HepG2 (cell line): Measurements from ENCODE around the gene MAN1B1. TPM values are rescaled to one million over a fixed set of nuclear protein-coding genes. Genes with fewer than 3 reads are reported as not detected.

Experiments
- ATF4 ChIP-seq, 2 experiments: fragments of 450-650 bp in 1 of 2; sonication (generic) in 1 of 2; formaldehyde crosslinking; IDR thresholded peaks; 2 replicates each; pipeline versions ENCODE4 v1.5.0 to v1.8.0; 2020 to 2022; ENCODE audit warnings: mild to moderate bottlenecking in 1 of 2, missing genetic modification reagents in 1 of 2
- ATF5 ChIP-seq: sonication (generic); formaldehyde crosslinking; IDR thresholded peaks from 2 replicates; pipeline ENCODE4 v1.4.0; 2020; ENCODE audit warnings: mild to moderate bottlenecking, low read depth, missing genetic modification reagents
- CCDC6 ChIP-seq: sonication (generic); formaldehyde crosslinking; IDR thresholded peaks from 2 replicates; pipeline ENCODE4 v1.8.1; 2022; ENCODE audit warnings: mild to moderate bottlenecking, missing genetic modification reagents, moderate library complexity
- CENPT ChIP-seq: sonication (generic); formaldehyde crosslinking; IDR thresholded peaks from 2 replicates; pipeline ENCODE4 v1.8.0; 2022; ENCODE audit warnings: low read depth, mild to moderate bottlenecking, moderate library complexity, missing genetic modification reagents
- MAF1 ChIP-seq: sonication (generic); formaldehyde crosslinking; IDR thresholded peaks from 2 replicates; pipeline ENCODE4 v1.5.0; 2020; ENCODE audit warnings: missing genetic modification reagents, borderline replicate concordance
- MED1 ChIP-seq: sonication (generic); formaldehyde crosslinking; IDR thresholded peaks from 2 replicates; pipeline ENCODE4 v1.4.0; 2020; ENCODE audit warnings: missing genetic modification reagents
- MIER3 ChIP-seq: IDR thresholded peaks from 2 replicates; pipeline ENCODE4 v1.6.1; 2016; ENCODE audit warnings: missing compliant biosample characterization, borderline replicate concordance
- NBN ChIP-seq: fragments of 450-650 bp; conservative IDR thresholded peaks from 2 replicates; pipeline ENCODE4 v1.6.1; 2017
- NFATC3 ChIP-seq: sonication (generic); formaldehyde crosslinking; IDR thresholded peaks from 2 replicates; pipeline ENCODE4 v1.5.1; 2020; ENCODE audit warnings: mild to moderate bottlenecking, missing genetic modification reagents
- PTBP1 ChIP-seq: fragments of 200-400 bp; formaldehyde crosslinking; IDR thresholded peaks from 2 replicates; pipeline ENCODE4 v1.6.1; 2018; ENCODE audit warnings: low read length, low read depth; ENCODE audit not compliant: poor library complexity, severe bottlenecking
- RAD21 ChIP-seq: fragments of 450-650 bp; formaldehyde crosslinking; IDR thresholded peaks from 2 replicates; pipeline ENCODE4 v1.5.0; 2020; ENCODE audit warnings: mild to moderate bottlenecking
- SNAI1 ChIP-seq: sonication (generic); formaldehyde crosslinking; IDR thresholded peaks from 2 replicates; pipeline ENCODE4 v1.5.0; 2020; ENCODE audit warnings: mild to moderate bottlenecking, missing genetic modification reagents, borderline replicate concordance
- SP5 ChIP-seq: IDR thresholded peaks from 2 replicates; pipeline ENCODE4 v1.6.1; 2016; ENCODE audit warnings: low read depth, borderline replicate concordance
- SRSF4 ChIP-seq: fragments of 200-400 bp; formaldehyde crosslinking; IDR thresholded peaks from one replicate; pipeline ENCODE4 v1.6.1; 2018; ENCODE audit warnings: mild to moderate bottlenecking, low read depth, low read length, moderate library complexity; ENCODE audit not compliant: poor library complexity, severe bottlenecking
- THYN1 ChIP-seq: sonication (generic); formaldehyde crosslinking; IDR thresholded peaks from 2 replicates; pipeline ENCODE4 v1.8.1; 2023; ENCODE audit warnings: low read depth, mild to moderate bottlenecking, moderate library complexity, missing genetic modification reagents, borderline replicate concordance
- TSC22D2 ChIP-seq: sonication (generic); formaldehyde crosslinking; IDR thresholded peaks from 2 replicates; pipeline ENCODE4 v1.5.1; 2020; ENCODE audit warnings: missing genetic modification reagents, mild to moderate bottlenecking, borderline replicate concordance
- U2AF1 ChIP-seq: fragments of 200-400 bp; formaldehyde crosslinking; optimal IDR thresholded peaks from 2 replicates; pipeline ENCODE3; 2017; ENCODE audit warnings: mild to moderate bottlenecking, low read depth, low read length
- ZIK1 ChIP-seq: sonication (generic); formaldehyde crosslinking; IDR thresholded peaks from 2 replicates; pipeline ENCODE4 v1.5.0; 2020; ENCODE audit warnings: mild to moderate bottlenecking, low read depth, missing genetic modification reagents, borderline replicate concordance
- ZNF10 ChIP-seq: sonication (generic); formaldehyde crosslinking; IDR thresholded peaks from 2 replicates; pipeline ENCODE4 v1.4.0; 2020; ENCODE audit warnings: mild to moderate bottlenecking, low read depth, missing genetic modification reagents, borderline replicate concordance
- ZNF101 ChIP-seq: sonication (generic); formaldehyde crosslinking; IDR thresholded peaks from 2 replicates; pipeline ENCODE4 v1.4.0; 2020; ENCODE audit warnings: mild to moderate bottlenecking, low read depth, missing genetic modification reagents, borderline replicate concordance
- ZNF256 ChIP-seq: sonication (generic); formaldehyde crosslinking; conservative IDR thresholded peaks from 2 replicates; pipeline ENCODE4 v1.4.0; 2020; ENCODE audit warnings: missing genetic modification reagents
- ZNF550 ChIP-seq: sonication (generic); formaldehyde crosslinking; IDR thresholded peaks from 2 replicates; pipeline ENCODE4 v1.4.0; 2020; ENCODE audit warnings: mild to moderate bottlenecking, missing genetic modification reagents, borderline replicate concordance
- ZNF567 ChIP-seq: sonication (generic); formaldehyde crosslinking; IDR thresholded peaks from 2 replicates; pipeline ENCODE4 v1.8.1; 2023; ENCODE audit warnings: mild to moderate bottlenecking, missing genetic modification reagents, borderline replicate concordance
- ZNF607 ChIP-seq: sonication (generic); formaldehyde crosslinking; IDR thresholded peaks from 2 replicates; pipeline ENCODE4 v1.5.1; 2020; ENCODE audit warnings: missing genetic modification reagents, mild to moderate bottlenecking, borderline replicate concordance
- ZNF724P ChIP-seq: sonication (generic); formaldehyde crosslinking; IDR thresholded peaks from 2 replicates; pipeline ENCODE4 v1.8.0; 2022; ENCODE audit warnings: missing genetic modification reagents, borderline replicate concordance
- ZNF770 ChIP-seq: sonication (generic); formaldehyde crosslinking; IDR thresholded peaks from 2 replicates; pipeline ENCODE4 v1.5.0; 2020; ENCODE audit warnings: mild to moderate bottlenecking, missing genetic modification reagents
- ZNF775 ChIP-seq: sonication (generic); formaldehyde crosslinking; IDR thresholded peaks from 2 replicates; pipeline ENCODE4 v1.4.0; 2020; ENCODE audit warnings: missing genetic modification reagents, mild to moderate bottlenecking, moderate library complexity, borderline replicate concordance
- polyA plus RNA-seq, 8 experiments: library from polyadenylated mRNA; depleted of rRNA in 3 of 8; stranded (reverse) in 7 of 8; unstranded in 1 of 8; fragments of >200 nt; fragmentation: Illumina TruSeq in 4 of 8; extraction: Trizol in 4 of 8; gene quantifications; 2 replicates each; pipeline versions ENCODE4 v1.2.1 to v1.2.3, GENCODE V29; 2011 to 2016; ENCODE audit warnings: low read depth in 4 of 8, missing spikeins in 1 of 8, mixed read lengths in 1 of 8; ENCODE audit not compliant: insufficient read depth in 1 of 8
- total RNA-seq, 5 experiments: library from RNA; depleted of rRNA; stranded (reverse); fragments of >200 nt; fragmentation: Illumina TruSeq; extraction: Trizol; gene quantifications; 2 replicates each; pipeline ENCODE4 v1.2.3, GENCODE V29; 2016; ENCODE audit warnings: low read depth in 1 of 5

The MAN1B1 gene
- total and polyA plus RNA-seq, 2 of the 13 experiments (the other 11 are each of a cell fraction or from before 2014, with no cell fraction given) = 48.9 to 59.5 TPM

- TF ChIP-seq THYN1 (CRISPR knock-in tag) (no peak), ZNF256 (CRISPR knock-in tag) (peak; percentile 71; the same call in 1 of the 2 replicates), PTBP1 (no peak), CCDC6 (no peak), ATF4 (CRISPR knock-in tag; IDR thresholded peaks at IDR 0.05) (peak in 1 of 2 experiments; percentile 53; a peak in 1 of 4 replicates), ZNF550 (no peak), RAD21 (CRISPR knock-in tag) (peak; percentile 89), NBN (no peak), ZNF10 (CRISPR knock-in tag) (no peak), ZNF770 (CRISPR knock-in tag) (0 out of 2 replicates have a peak, but pooled peaks have one; percentile 34), ZNF567 (CRISPR knock-in tag) (0 out of 2 replicates have a peak, but pooled peaks have one; percentile 73), ZNF724P (CRISPR knock-in tag) (no peak; the same call in 1 of the 2 replicates), ZNF101 (CRISPR knock-in tag) (no peak), MIER3 (no peak), MAF1 (CRISPR knock-in tag) (no peak), SNAI1 (CRISPR knock-in tag) (no peak), U2AF1 (no peak), ZNF607 (CRISPR knock-in tag) (peak; percentile 75; the same call in 1 of the 2 replicates), TSC22D2 (CRISPR knock-in tag) (peak; percentile 94), NFATC3 (CRISPR knock-in tag) (no peak; the same call in 1 of the 2 replicates), SRSF4 (no peak), CENPT (no peak), MED1 (CRISPR knock-in tag) (peak; percentile 57; the same call in 1 of the 2 replicates), SP5 (CRISPR knock-in tag) (no peak), ZIK1 (CRISPR knock-in tag) (peak; percentile 76; the same call in 1 of the 2 replicates), ATF5 (no peak), ZNF775 (CRISPR knock-in tag) (no peak)
Measured at GRCh38 chr9:137046088-137046787, 40.5 kb upstream of the MAN1B1 start, which contains the start of gene NPDC1 (continued).
